CD14-positive monocyte (primary cell): ENCODE data around the gene DOK6. TPM values are rescaled to one million over a fixed set of nuclear protein-coding genes. Genes with fewer than 3 reads are reported as not detected.

Experiments used
- DNase-seq, 3 donors: peaks; one replicate each; pipeline ENCODE4 v3.0.0-alpha.2; 2011 to 2022
- H2AFZ ChIP-seq: 2 replicates; pipeline ENCODE4 v1.6.0; 2012; ENCODE audit warnings: mild to moderate bottlenecking, low read depth, low read length, inconsistent platforms; ENCODE audit not compliant: insufficient read depth, poor library complexity, severe bottlenecking
- H3K27ac ChIP-seq, 2 donors: 1 replicate in 1 of 2; 2 replicates in 1 of 2; pipeline ENCODE4 v1.5.1; 2012 to 2013; ENCODE audit warnings: low read length in 2 of 2, control low read depth in 1 of 2, inconsistent platforms in 1 of 2, low read depth in 1 of 2, mild to moderate bottlenecking in 1 of 2
- H3K27me3 ChIP-seq, 2 donors: one replicate each; pipeline versions ENCODE4 v1.6.0 to v1.6.1; 2011 to 2013; ENCODE audit warnings: low read length in 2 of 2; ENCODE audit not compliant: control insufficient read depth in 2 of 2, insufficient read depth in 2 of 2
- H3K36me3 ChIP-seq, 2 donors: replicated peaks in 1 of 2; 1 replicate in 1 of 2; 2 replicates in 1 of 2; pipeline versions ENCODE4 v1.5.1 to v1.6.1; 2012 to 2013; ENCODE audit warnings: low read length in 2 of 2, control low read depth in 1 of 2, inconsistent platforms in 1 of 2, mild to moderate bottlenecking in 1 of 2; ENCODE audit not compliant: insufficient read depth in 2 of 2, control insufficient read depth in 1 of 2
- H3K4me1 ChIP-seq, 2 donors: 1 replicate in 1 of 2; 2 replicates in 1 of 2; pipeline versions ENCODE4 v1.5.1 to v1.6.1; 2012 to 2013; ENCODE audit warnings: low read length in 2 of 2, control low read depth in 1 of 2, inconsistent platforms in 1 of 2, mild to moderate bottlenecking in 1 of 2, moderate library complexity in 1 of 2; ENCODE audit not compliant: insufficient read depth in 2 of 2, control insufficient read depth in 1 of 2
- H3K4me2 ChIP-seq: replicated peaks from 2 replicates; pipeline ENCODE3; 2012; ENCODE audit warnings: low read length, moderate library complexity, mild to moderate bottlenecking; ENCODE audit not compliant: poor library complexity, severe bottlenecking; ENCODE audit errors: extremely low read depth
- H3K4me3 ChIP-seq, 3 experiments: fragments of 200-600 bp in 1 of 3; sonication (generic) in 1 of 3; replicated peaks in 1 of 3; 1 replicate in 2 of 3; 2 replicates in 1 of 3; pipeline ENCODE4 v1.5.1; 2011 to 2013; ENCODE audit warnings: low read length in 3 of 3, mild to moderate bottlenecking in 3 of 3, control low read depth in 2 of 3, low read depth in 2 of 3, inconsistent platforms in 1 of 3, moderate library complexity in 1 of 3
- H3K79me2 ChIP-seq: 2 replicates; pipeline ENCODE4 v1.6.0; 2012; ENCODE audit warnings: mild to moderate bottlenecking, control low read depth, inconsistent platforms, low read length, moderate library complexity; ENCODE audit not compliant: insufficient read depth
- H3K9ac ChIP-seq: 2 replicates; pipeline ENCODE4 v1.6.0; 2017; ENCODE audit warnings: low read length, mild to moderate bottlenecking; ENCODE audit not compliant: insufficient read depth, poor library complexity, severe bottlenecking
- H3K9me3 ChIP-seq, 2 donors: replicated peaks in 1 of 2; 1 replicate in 1 of 2; 2 replicates in 1 of 2; pipeline versions ENCODE4 v1.5.1 to v1.6.1; 2012 to 2013; ENCODE audit warnings: low read length in 2 of 2, control low read depth in 1 of 2; ENCODE audit not compliant: control insufficient read depth in 1 of 2, insufficient read depth in 1 of 2
- H4K20me1 ChIP-seq: 2 replicates; pipeline ENCODE4 v1.6.0; 2012; ENCODE audit warnings: mild to moderate bottlenecking, low read length, control low read depth, moderate library complexity; ENCODE audit not compliant: insufficient read depth
- H3K27ac Mint-ChIP-seq, 7 donors: one replicate each; pipeline ENCODE4 v1.8.0; 2020; ENCODE audit warnings: mild to moderate bottlenecking in 7 of 7, mixed read lengths in 7 of 7, moderate library complexity in 6 of 7, inconsistent platforms in 2 of 7
- H3K27me3 Mint-ChIP-seq, 3 donors: one replicate each; pipeline ENCODE4 v1.8.0; 2021 to 2022; ENCODE audit warnings: low read depth in 3 of 3, mild to moderate bottlenecking in 3 of 3, mixed read lengths in 3 of 3, moderate library complexity in 3 of 3, inconsistent platforms in 1 of 3
- H3K36me3 Mint-ChIP-seq, 2 donors: one replicate each; pipeline ENCODE4 v1.8.0; 2020; ENCODE audit warnings: mixed read lengths in 2 of 2, inconsistent platforms in 1 of 2, mild to moderate bottlenecking in 1 of 2
- H3K4me1 Mint-ChIP-seq: one replicate; pipeline ENCODE4 v1.8.0; 2020; ENCODE audit warnings: mild to moderate bottlenecking, mixed read lengths
- H3K4me3 Mint-ChIP-seq, 2 donors: one replicate each; pipeline ENCODE4 v1.8.0; 2020; ENCODE audit warnings: mild to moderate bottlenecking in 2 of 2, mixed read lengths in 2 of 2, moderate library complexity in 1 of 2
- H3K9me3 Mint-ChIP-seq, 7 donors: one replicate each; pipeline ENCODE4 v1.8.0; 2020 to 2022; ENCODE audit warnings: mixed read lengths in 7 of 7, mild to moderate bottlenecking in 6 of 7, moderate library complexity in 6 of 7, inconsistent platforms in 2 of 7
- WGBS: methylation state at CpG from one replicate; pipeline ENCODE4 v1.1.5; 2013; ENCODE audit warnings: missing lambda C conversion rate; ENCODE audit not compliant: insufficient coverage; 5-methylcytosine and 5-hydroxymethylcytosine counted together
- intact Hi-C, 2 donors: fragments of 100-400 bp; cut with micrococcal nuclease; formaldehyde crosslinking; loops; one replicate each; pipeline versions ENCODE4 v1.15.0 to v1.15.1; 2023
- polyA plus RNA-seq, 3 donors: library from polyadenylated mRNA; depleted of rRNA in 1 of 3; unstranded in 2 of 3; stranded (reverse) in 1 of 3; fragments of 300-500 nt in 2 of 3; fragments of >200 nt in 1 of 3; fragmentation: Illumina TruSeq in 2 of 3; gene quantifications; 1 replicate in 2 of 3; 2 replicates in 1 of 3; pipeline ENCODE4 v1.2.3, GENCODE V29; 2012 to 2021
- TF ChIP-seq, protein P1 (sequence below): fragments of 200-600 bp; IDR thresholded peaks from one replicate; pipeline ENCODE4 v1.8.0; 2022; ENCODE audit warnings: antibody characterized with exemption, mild to moderate bottlenecking

The DOK6 gene
- polyA plus RNA-seq, 3 donors = not detected

DNA sequence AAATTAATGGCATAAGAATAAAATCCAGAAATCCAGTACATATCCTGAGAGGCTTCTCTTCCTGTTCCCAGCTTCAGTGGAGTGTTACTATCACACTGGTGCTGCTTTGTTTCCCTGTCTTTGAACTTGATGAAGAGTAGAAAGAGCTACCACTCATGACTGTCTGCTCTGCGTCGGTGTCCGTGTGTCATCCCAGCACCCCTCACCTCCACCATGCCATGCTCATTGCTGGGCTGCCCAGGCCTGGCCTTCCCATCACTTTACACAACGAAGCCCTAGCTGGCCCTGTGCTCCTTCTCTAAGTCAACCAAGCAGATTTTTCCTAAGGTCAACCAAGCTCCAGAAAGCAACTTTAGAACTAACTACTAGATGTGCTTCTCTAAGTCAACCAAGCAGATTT, 215.4 kb downstream of the DOK6 start:
- no peak for DNase-seq
- peaks cover 0 to 6% (median 2%) of the 10 kb centered on the region in 7 donors for H3K9me3 Mint-ChIP-seq
- H3K36me3 ChIP-seq = no peaks in the 10 kb centered on the region
- H3K4me1 Mint-ChIP-seq = no peaks in the 10 kb centered on the region
- 95% methylated on average over 4 of the region's 4 CpGs for WGBS
- H3K36me3 Mint-ChIP-seq = no peaks in the 10 kb centered on the region
- H3K27me3 Mint-ChIP-seq = peaks cover 0 to 3% (median 1%) of the 10 kb centered on the region in 3 donors
- no peak overlapping the region for H3K9ac ChIP-seq
- H2AFZ ChIP-seq = no peak overlapping the region
- no peaks in the 10 kb centered on the region for H3K9me3 ChIP-seq
- H3K27ac ChIP-seq = no peak overlapping the region
- no peaks in the 10 kb centered on the region for H3K27me3 ChIP-seq
- no peaks in the 10 kb centered on the region for H3K4me1 ChIP-seq
- intact Hi-C loops = no loop called here
- no peaks in the 10 kb centered on the region for H3K79me2 ChIP-seq
- no peak overlapping the region for H3K27ac Mint-ChIP-seq
- no peak overlapping the region for H3K4me3 Mint-ChIP-seq
- TF ChIP-seq, protein P1, sequence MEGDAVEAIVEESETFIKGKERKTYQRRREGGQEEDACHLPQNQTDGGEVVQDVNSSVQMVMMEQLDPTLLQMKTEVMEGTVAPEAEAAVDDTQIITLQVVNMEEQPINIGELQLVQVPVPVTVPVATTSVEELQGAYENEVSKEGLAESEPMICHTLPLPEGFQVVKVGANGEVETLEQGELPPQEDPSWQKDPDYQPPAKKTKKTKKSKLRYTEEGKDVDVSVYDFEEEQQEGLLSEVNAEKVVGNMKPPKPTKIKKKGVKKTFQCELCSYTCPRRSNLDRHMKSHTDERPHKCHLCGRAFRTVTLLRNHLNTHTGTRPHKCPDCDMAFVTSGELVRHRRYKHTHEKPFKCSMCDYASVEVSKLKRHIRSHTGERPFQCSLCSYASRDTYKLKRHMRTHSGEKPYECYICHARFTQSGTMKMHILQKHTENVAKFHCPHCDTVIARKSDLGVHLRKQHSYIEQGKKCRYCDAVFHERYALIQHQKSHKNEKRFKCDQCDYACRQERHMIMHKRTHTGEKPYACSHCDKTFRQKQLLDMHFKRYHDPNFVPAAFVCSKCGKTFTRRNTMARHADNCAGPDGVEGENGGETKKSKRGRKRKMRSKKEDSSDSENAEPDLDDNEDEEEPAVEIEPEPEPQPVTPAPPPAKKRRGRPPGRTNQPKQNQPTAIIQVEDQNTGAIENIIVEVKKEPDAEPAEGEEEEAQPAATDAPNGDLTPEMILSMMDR = no peak
- H3K4me2 ChIP-seq = no peak overlapping the region
- no peak overlapping the region for H3K4me3 ChIP-seq
- no peaks in the 10 kb centered on the region for H4K20me1 ChIP-seq

- DNase-seq = no peak
- Histone ChIP-seq H3K27me3 (no peaks in the 10 kb centered on the region), H3K4me2 (no peak overlapping the region), H4K20me1 (no peaks in the 10 kb centered on the region), H3K79me2 (no peaks in the 10 kb centered on the region), H3K36me3 (no peaks in the 10 kb centered on the region), H3K4me3 (no peak overlapping the region), H3K4me1 (no peaks in the 10 kb centered on the region), H3K9ac (no peak overlapping the region), H2AFZ (no peak overlapping the region), H3K9me3 (no peaks in the 10 kb centered on the region), H3K27ac (no peak overlapping the region)
- 88% methylated on average over 4 of the region's 4 CpGs for WGBS
- H3K4me3 Mint-ChIP-seq = no peak overlapping the region
- intact Hi-C loops = no loop called here
- no peaks in the 10 kb centered on the region for H3K36me3 Mint-ChIP-seq
- TF ChIP-seq, protein P1 = no peak
- no peaks in the 10 kb centered on the region for H3K4me1 Mint-ChIP-seq
- H3K27me3 Mint-ChIP-seq = peaks cover 0 to 3% (median under 1%) of the 10 kb centered on the region in 3 donors
- peaks cover 0 to 6% (median 1%) of the 10 kb centered on the region in 7 donors for H3K9me3 Mint-ChIP-seq
- H3K27ac Mint-ChIP-seq = no peak overlapping the region
Measured at GRCh38 chr18:69617408-69617807, 216.7 kb downstream of the DOK6 start.
